Epithelial cell of esophagus (primary cell): Measurements from ENCODE around the gene TRRAP.

Source experiments
- DNase-seq: peaks from one replicate; pipeline ENCODE4 v3.0.0; 2010; ENCODE audit warnings: low read depth
- H3K4me3 ChIP-seq: 2 replicates; pipeline ENCODE4 v1.5.1; 2011; ENCODE audit warnings: mild to moderate bottlenecking, low read length, control low read depth
- TF ChIP-seq, protein P1 (sequence below): IDR thresholded peaks from 2 replicates; pipeline ENCODE4 v1.5.1; 2011; ENCODE audit warnings: low read depth, mild to moderate bottlenecking, low read length, control low read depth, inconsistent platforms; ENCODE audit not compliant: insufficient read depth; ENCODE audit errors: missing control alignments

Gene TRRAP

DNA sequence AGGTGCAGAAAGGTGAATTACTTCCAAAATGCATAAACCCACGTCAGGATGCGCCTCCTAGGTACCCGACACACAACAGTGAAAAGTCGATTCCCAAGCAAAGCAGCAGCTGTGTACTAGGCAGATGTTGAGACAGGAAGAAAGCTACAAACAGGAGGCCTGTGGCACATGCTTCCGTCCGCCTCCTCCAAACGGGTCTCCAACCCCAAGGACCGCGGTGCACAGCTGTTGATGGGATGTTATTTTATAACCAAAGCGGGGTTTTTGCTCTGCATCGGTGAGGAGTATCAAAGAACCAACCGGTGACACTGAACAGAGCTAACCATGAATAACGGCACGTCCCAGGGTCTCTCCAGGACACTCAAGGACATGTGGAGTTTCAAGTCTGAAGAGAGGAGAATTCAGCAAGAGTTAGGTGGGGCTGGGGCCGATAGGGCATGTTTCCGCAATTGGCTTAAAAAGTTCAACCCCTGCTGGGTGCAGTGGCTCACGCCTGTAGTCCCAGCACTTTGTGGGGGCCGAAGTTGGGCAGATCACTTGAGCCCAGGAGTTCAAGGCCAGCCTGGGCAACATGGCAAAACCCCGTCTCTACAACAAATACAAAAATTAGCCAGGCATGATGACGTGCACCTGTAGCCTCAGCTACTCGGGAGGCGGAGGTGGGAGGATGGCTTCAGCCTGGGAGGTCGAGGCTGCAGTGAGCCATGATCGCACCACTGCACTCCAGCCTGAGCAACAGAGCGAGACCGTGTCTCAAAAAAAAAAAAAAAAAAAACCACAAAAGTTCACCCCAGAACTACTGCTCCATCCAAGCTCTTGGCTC, 157.6 kb downstream of the TRRAP start:
- TF ChIP-seq, protein P1, sequence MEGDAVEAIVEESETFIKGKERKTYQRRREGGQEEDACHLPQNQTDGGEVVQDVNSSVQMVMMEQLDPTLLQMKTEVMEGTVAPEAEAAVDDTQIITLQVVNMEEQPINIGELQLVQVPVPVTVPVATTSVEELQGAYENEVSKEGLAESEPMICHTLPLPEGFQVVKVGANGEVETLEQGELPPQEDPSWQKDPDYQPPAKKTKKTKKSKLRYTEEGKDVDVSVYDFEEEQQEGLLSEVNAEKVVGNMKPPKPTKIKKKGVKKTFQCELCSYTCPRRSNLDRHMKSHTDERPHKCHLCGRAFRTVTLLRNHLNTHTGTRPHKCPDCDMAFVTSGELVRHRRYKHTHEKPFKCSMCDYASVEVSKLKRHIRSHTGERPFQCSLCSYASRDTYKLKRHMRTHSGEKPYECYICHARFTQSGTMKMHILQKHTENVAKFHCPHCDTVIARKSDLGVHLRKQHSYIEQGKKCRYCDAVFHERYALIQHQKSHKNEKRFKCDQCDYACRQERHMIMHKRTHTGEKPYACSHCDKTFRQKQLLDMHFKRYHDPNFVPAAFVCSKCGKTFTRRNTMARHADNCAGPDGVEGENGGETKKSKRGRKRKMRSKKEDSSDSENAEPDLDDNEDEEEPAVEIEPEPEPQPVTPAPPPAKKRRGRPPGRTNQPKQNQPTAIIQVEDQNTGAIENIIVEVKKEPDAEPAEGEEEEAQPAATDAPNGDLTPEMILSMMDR, result no peak
- no peak for DNase-seq
- no peak overlapping the region for H3K4me3 ChIP-seq

DNA sequence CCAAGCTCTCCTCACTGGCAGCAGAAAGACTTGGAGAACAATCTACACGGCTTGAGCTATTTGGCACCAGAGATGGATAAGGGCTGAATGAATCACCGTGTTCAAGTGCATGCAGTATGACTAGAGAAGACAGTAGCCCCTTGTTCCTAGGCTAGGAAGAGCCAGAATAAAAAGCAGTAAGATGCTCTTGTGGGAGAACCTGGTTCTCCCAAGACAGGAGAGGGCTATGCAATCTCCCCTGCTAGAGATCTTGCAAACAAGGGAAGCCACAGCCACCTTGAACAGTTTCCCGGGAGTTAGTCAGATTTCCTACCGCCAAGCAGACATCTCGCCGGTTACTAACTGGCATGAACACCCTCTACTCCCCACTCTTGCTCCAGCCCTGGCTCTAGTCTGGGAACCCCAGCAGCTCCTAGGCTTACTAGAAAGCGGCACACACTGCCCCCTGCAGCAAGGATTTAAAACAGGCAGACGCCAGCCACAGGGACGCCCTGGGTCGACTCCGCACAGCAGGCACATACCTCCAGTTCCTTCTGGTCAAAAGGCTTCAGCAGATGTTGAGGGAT, 158.3 kb downstream of the TRRAP start:
- TF ChIP-seq, protein P1, result peak; percentile 38
- peak; percentile 30 for DNase-seq
- H3K4me3 ChIP-seq, result no peak overlapping the region

DNA sequence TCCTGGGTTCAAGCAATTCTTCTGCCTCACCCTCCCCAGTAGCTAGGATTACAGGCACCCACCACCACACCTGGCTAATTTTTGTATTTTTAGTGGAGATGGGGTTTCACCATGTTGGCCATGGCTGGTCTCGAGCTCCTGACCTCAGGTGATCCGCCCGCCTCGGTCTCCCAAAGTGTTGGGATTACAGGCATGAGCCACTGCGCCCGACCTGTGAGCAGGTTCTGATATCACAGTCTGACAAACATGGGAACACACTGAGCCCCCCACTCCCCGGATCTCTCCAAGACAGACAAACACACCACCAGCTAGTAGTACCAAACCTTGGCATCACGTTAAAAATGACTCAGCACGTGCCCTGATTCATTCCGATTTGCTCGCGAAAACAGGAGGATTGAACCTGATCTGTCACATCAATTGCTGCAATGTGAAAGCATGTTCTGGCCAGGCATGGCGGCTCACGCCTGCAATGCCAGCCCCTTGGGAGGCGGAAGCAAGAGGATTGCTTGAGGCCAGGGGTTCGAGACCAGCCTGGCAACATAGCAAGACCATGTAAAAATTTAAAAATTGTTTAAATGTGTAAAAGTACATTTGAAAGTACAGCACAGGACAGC, 159.1 kb downstream of the TRRAP start:
- peak; percentile 15 for DNase-seq
- H3K4me3 ChIP-seq, result no peak overlapping the region

DNA sequence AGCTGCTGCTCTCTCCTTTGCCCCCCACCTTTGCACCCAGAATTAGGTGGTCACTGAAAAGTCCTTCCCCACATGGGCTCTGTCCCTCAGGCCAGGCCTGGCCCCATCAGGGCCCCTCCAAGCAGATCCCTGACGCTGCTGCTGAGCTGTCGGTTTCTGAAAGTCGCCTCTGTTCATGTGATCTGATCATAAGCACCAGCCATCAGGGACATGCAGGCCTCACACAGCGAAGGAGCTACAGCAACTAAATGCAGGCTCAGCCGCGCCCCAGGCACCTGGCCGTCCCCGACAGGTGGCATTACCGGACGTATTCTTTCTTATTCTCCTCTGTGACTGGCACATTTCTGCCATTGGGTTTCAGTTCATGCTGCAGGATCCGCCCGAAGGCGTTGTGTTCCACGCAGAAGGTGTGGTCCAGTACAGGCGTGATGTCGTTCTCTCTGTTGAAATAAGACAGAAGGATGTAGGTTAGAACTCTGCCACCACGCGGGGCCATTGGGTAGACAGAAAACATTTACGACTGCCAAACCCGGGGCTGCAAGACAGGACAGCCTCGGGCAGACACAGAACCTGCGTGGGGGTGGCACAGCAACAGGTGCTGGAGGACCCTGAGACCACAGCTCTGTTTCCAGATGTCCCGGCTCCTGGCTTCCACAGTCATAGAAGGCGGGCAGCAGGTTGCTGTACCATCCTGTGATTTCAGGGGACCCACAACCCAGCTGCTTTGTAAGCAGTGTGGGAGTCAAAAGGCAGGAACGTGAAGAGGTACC, 159.9 kb downstream of the TRRAP start:
- DNase-seq, result no peak
- no peak overlapping the region for H3K4me3 ChIP-seq
- TF ChIP-seq, protein P1, result no peak

More for the DNA sequence above, 159.1 kb downstream of the TRRAP start:
- TF ChIP-seq, protein P1, result no peak

DNA sequence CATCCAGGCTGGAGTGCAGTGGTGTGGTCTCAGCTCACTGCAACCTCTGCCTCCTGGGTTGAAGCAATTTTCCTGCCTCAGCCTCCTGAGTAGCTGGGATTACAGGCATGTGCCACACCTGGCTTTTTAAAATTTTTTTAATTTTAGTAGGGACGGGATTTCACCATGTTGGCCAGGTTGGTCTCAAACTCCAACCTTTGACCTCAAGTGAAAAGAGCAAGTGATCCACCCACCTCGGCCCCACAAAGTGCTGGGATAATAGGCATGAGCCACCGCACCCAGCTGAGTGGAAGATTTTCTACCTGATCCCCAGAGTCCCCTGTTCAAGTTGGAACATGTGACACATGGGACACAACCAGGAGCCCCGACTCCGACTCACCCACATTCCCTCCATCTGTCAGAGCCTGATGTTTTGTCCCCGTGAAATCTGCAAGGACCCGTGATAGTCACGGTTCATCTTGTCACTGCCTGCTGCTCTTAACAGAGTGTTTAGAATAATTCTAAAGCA, 161.1 kb downstream of the TRRAP start:
- DNase-seq, result no peak
- TF ChIP-seq, protein P1, result no peak
- H3K4me3 ChIP-seq, result no peak overlapping the region

DNA sequence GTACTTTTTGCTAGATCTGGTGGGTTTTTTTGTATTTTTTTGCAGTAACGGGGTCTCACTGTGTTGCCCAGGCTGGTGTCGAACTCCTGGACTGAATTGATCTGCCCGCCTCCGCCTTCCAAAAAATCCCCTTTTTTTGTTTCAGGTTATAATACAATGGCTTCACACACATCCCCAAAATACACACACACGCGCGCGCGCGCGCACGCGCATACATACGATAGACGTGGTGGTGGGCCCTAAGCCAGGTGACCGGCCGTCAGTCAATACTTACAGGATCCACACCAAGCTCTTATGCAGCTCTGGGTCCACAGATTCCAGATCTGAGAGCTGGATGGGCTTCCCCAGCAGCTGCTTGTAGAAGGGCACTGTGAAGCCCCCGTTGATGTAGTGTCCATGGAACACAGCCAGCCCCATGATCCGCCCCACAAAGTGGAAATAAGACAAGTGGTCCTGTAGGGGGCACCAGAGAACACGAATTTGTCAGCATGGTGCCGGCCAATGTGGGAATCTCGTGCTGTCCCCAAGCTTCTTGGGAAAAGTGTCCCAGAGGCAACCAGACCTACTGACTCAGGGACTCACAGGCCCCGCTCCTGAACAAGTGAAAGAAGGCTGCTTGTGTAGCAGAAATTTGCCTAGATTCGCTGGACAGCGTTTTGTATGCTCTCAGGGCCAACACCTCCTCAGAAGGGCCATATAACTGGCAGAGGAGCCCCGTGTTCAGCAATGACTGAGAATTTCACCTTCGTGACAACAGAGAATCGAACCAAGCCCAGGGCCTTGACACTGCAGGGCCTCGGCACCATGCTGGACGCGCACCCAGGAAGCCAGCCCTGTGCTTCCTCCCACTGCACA, 162.0 kb downstream of the TRRAP start:
- TF ChIP-seq, protein P1, result peak; percentile 66
- no peak overlapping the region for H3K4me3 ChIP-seq
- peak; percentile 84 for DNase-seq
